PC-9 (cell line): ENCODE measurements around the gene CCDC28B. TPM values are rescaled to one million over a fixed set of nuclear protein-coding genes. Genes with fewer than 3 reads are reported as not detected.

Experiments
- BruUV-seq: library from RNA; stranded (reverse); fragments of 400-500 nt; replicated peaks from 2 replicates; lab custom pipeline; 2021; lab: Mats Ljungman, UMichigan
- CTCF ChIA-PET: fragments of 300-600 bp; sonication (Branson Sonifier 250); formaldehyde crosslinking; loops from one replicate; lab custom pipeline; 2022; ENCODE audit warnings: antibody characterized with exemption; lab: Charles Lee
- POLR2A ChIA-PET: fragments of 300-600 bp; sonication (Branson Sonifier 250); formaldehyde crosslinking; loops from one replicate; lab custom pipeline; 2022; ENCODE audit warnings: antibody characterized with exemption; ENCODE audit not compliant: unreplicated experiment; lab: Charles Lee
- DNase-seq, 2 experiments: peaks; one replicate each; pipeline versions ENCODE4 v3.0.0 to v3.0.0-alpha.2; 2015 to 2022; ENCODE audit warnings: mixed read lengths in 1 of 2
- H2AFZ ChIP-seq: fragments of 200-600 bp; sonication (generic); 2 replicates; pipeline ENCODE4 v1.8.1; 2017; ENCODE audit warnings: antibody characterized with exemption
- H3F3A ChIP-seq: fragments of 200-600 bp; sonication (generic); 2 replicates; pipeline ENCODE4 v1.8.1; 2017; ENCODE audit warnings: antibody characterized with exemption, mild to moderate bottlenecking, low read depth; ENCODE audit not compliant: insufficient read depth
- H3K27ac ChIP-seq: fragments of 200-600 bp; sonication (generic); 2 replicates; pipeline ENCODE4 v1.6.1; 2016; ENCODE audit warnings: mixed run types
- H3K27me3 ChIP-seq: fragments of 200-600 bp; sonication (generic); 2 replicates; pipeline ENCODE4 v1.6.1; 2016; ENCODE audit warnings: low read depth, mixed run types; ENCODE audit not compliant: insufficient read depth
- H3K36me3 ChIP-seq: fragments of 200-600 bp; sonication (generic); 2 replicates; pipeline ENCODE4 v1.6.1; 2016; ENCODE audit warnings: low read depth, mixed run types
- H3K4me1 ChIP-seq: fragments of 200-600 bp; sonication (generic); replicated peaks from 2 replicates; pipeline ENCODE4 v1.6.1; 2016; ENCODE audit warnings: mixed run types; ENCODE audit not compliant: insufficient read depth
- H3K4me2 ChIP-seq: fragments of 200-600 bp; sonication (generic); 2 replicates; pipeline ENCODE4 v1.6.1; 2017; ENCODE audit warnings: mixed run types
- H3K4me3 ChIP-seq: fragments of 200-600 bp; sonication (generic); 2 replicates; pipeline ENCODE4 v1.6.1; 2016; ENCODE audit warnings: mixed run types
- H3K79me2 ChIP-seq: fragments of 200-600 bp; sonication (generic); 2 replicates; pipeline ENCODE4 v1.6.1; 2017; ENCODE audit warnings: low read depth, mixed run types
- H3K9me2 ChIP-seq: fragments of 200-600 bp; sonication (generic); 2 replicates; pipeline ENCODE4 v1.8.1; 2017; ENCODE audit warnings: mild to moderate bottlenecking; ENCODE audit not compliant: insufficient read depth
- H3K9me3 ChIP-seq: fragments of 200-600 bp; sonication (generic); 2 replicates; pipeline ENCODE4 v1.8.1; 2016; ENCODE audit warnings: low read depth; ENCODE audit not compliant: insufficient read depth
- H4K20me1 ChIP-seq: fragments of 200-600 bp; sonication (generic); 2 replicates; pipeline ENCODE4 v1.8.1; 2017; ENCODE audit not compliant: insufficient read depth
- CTCF ChIP-seq: fragments of 200-600 bp; sonication (generic); conservative IDR thresholded peaks from 2 replicates; pipeline ENCODE4 v1.6.1; 2017; ENCODE audit warnings: mixed run types, antibody characterized with exemption, mild to moderate bottlenecking, moderate library complexity
- EZH2 ChIP-seq: fragments of 200-600 bp; sonication (generic); IDR thresholded peaks from 2 replicates; pipeline ENCODE4 v1.8.0; 2017; ENCODE audit warnings: antibody characterized with exemption, low read depth
- intact Hi-C: fragments of 100-400 bp; cut with micrococcal nuclease; formaldehyde crosslinking; loops from one replicate; pipeline ENCODE4 v1.10.0; 2022; ENCODE audit not compliant: unreplicated experiment
- total RNA-seq: library from RNA; stranded (reverse); gene quantifications from 2 replicates; pipeline ENCODE4 v1.2.3, GENCODE V29; 2021

The CCDC28B gene
- total RNA-seq, 1 experiment from 2014 or later: 4.4 TPM

- H3K27me3 ChIP-seq: no peaks in the 10 kb centered on the region
- POLR2A ChIA-PET: interaction anchor here (0.6 to 0.8 kb wide), 5 partner anchors 35 to 514 kb away, joined by 3 to 6 read pairs (median 4); partner anchors contain the start of gene TXLNA
- peaks cover 11% of the 10 kb centered on the region for H3K79me2 ChIP-seq
- DNase-seq: peak in 1 of 2 experiments; percentile 61
- peaks cover 10% of the 10 kb centered on the region; the same call in 1 of the 2 replicates for H3K36me3 ChIP-seq
- no peak overlapping the region for H3K4me3 ChIP-seq
- H3K4me2 ChIP-seq: no peak overlapping the region
- no peaks in the 10 kb centered on the region for H3K9me2 ChIP-seq
- CTCF ChIA-PET: interaction anchor here (0.6 to 1.4 kb wide), 4 partner anchors 36 to 1397 kb away, joined by 3 to 15 read pairs (median 6); no protein-coding TSS in a partner anchor
- no peaks in the 10 kb centered on the region for H4K20me1 ChIP-seq
- no peak overlapping the region for H3K27ac ChIP-seq
- no TSS peak for BruUV-seq
- TF ChIP-seq CTCF (peak; percentile 87), EZH2 (no peak)
- intact Hi-C loops: loop anchor here (1.0 to 2.0 kb wide), 3 partner anchors 100 to 198 kb away; partner anchors contain the start of genes FAM229A and TSSK3
- H2AFZ ChIP-seq: no peak overlapping the region
- H3K9me3 ChIP-seq: no peaks in the 10 kb centered on the region
- H3F3A ChIP-seq: 0 out of 2 replicates have a peak, but pooled peaks cover 28% of the 10 kb centered on the region
- peaks cover 9% of the 10 kb centered on the region for H3K4me1 ChIP-seq
Observed at GRCh38 chr1:32215629-32216480, 15.5 kb downstream of the CCDC28B start.

GRCh38 chr1:32216566-32216965 is 16.2 kb downstream of the CCDC28B start:
- Histone ChIP-seq H3K36me3 (peaks cover 10% of the 10 kb centered on the region; the same call in 1 of the 2 replicates), H3F3A (peaks cover 31% of the 10 kb centered on the region; the same call in 1 of the 2 replicates), H4K20me1 (no peaks in the 10 kb centered on the region), H3K4me1 (peaks cover 14% of the 10 kb centered on the region), H3K9me2 (no peaks in the 10 kb centered on the region), H3K79me2 (peaks cover 18% of the 10 kb centered on the region), H3K4me2 (no peak overlapping the region), H3K4me3 (no peak overlapping the region), H3K27me3 (no peaks in the 10 kb centered on the region), H2AFZ (no peak overlapping the region), H3K27ac (no peak overlapping the region), H3K9me3 (no peaks in the 10 kb centered on the region)
- CTCF ChIA-PET: no interaction called here
- intact Hi-C loops: loop anchor here (2.0 kb wide), 1 partner anchor 146 kb away; the partner anchor contains the start of genes FAM229A and TSSK3
- POLR2A ChIA-PET: interaction anchor here (0.6 to 0.8 kb wide), 4 partner anchors 37 to 515 kb away, joined by 3 to 6 read pairs (median 3); partner anchors contain the start of gene TXLNA
- DNase-seq: no peak
- TF ChIP-seq EZH2 (no peak), CTCF (no peak)
- BruUV-seq: no TSS peak

- Histone ChIP-seq H3K9me2 (no peaks in the 10 kb centered on the region), H3K4me3 (no peak overlapping the region), H3F3A (peaks cover 22% of the 10 kb centered on the region; the same call in 1 of the 2 replicates), H4K20me1 (no peaks in the 10 kb centered on the region), H2AFZ (no peak overlapping the region), H3K4me2 (no peak overlapping the region), H3K9me3 (no peaks in the 10 kb centered on the region), H3K27ac (no peak overlapping the region), H3K4me1 (peaks cover 25% of the 10 kb centered on the region), H3K27me3 (no peaks in the 10 kb centered on the region), H3K79me2 (peaks cover 39% of the 10 kb centered on the region), H3K36me3 (peaks cover 18% of the 10 kb centered on the region)
- BruUV-seq: no TSS peak
- CTCF ChIA-PET: no interaction called here
- no peak for DNase-seq
- POLR2A ChIA-PET: interaction anchor here (0.6 kb wide), 1 partner anchor 286 kb away, joined by 3 read pairs; no protein-coding TSS in a partner anchor
- TF ChIP-seq EZH2: no peak
- intact Hi-C loops: no loop called here
Observed at GRCh38 chr1:32219022-32219421, 18.6 kb downstream of the CCDC28B start.
